Aortic smooth muscle cell (primary cell): ENCODE measurements around the gene OR52D1. TPM values are rescaled to one million over a fixed set of nuclear protein-coding genes. Genes with fewer than 3 reads are reported as not detected.

ENCODE experiments used
- total RNA-seq: library from RNA; depleted of rRNA; stranded (reverse); fragments of >200 nt; gene quantifications from 2 replicates; pipeline ENCODE4 v1.2.3, GENCODE V29; 2014

OR52D1 gene
- total RNA-seq, result not detected in 2 replicates

DNA sequence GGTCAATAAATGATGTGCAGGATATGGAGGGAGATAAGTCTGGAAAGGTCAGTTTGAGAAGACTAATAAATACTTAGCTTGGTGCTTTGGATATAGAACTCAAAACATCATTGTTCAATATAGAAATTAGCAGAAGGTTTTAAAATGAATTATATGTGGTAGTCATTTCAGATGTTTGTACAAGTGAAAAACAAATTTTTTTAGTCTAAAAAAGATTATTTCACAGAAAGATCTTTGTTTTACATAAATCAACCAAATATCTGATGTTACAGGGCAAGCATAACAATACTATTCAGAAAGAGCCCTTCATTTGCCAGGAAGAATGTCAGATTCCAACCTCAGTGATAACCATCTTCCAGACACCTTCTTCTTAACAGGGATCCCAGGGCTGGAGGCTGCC is at the start of gene OR52D1:
OR52D1 (plus strand) TSS at position 301 of the 400 bp plus-strand sequence; CDS start at position 323, 22 bp downstream.

DNA sequence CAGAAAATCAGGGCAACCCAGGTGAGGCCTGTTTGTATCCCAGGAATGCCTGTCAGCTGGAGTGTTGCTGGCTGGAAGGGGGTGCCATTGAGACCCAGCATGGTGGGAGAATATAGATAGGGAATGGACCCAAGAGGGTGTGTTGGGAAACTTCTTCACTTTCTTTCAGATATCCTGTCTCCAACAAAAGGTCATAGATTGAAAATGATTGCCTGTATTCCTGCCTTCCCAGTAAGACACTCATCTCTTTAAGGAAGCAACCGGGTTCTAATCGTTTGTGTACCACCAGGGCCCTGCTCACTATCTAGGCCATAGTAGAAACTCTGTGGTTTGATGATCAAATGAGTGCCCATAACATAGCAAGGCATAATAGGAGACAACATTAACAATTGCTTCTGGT is 47.1 kb upstream of the OR52D1 start, which contains the start of gene OR51I1:
OR51I1 (minus strand) TSS at position 101 of the 400 bp plus-strand sequence; CDS start at position 101, 0 bp downstream.

GRCh38 chr11:5449023-5449422 is 39.5 kb upstream of the OR52D1 start, which contains the start of gene OR51I2:
TSS of gene OR51I2 (plus strand) at chr11:5449323. CDS start at chr11:5453489, 4,166 bp downstream.

DNA sequence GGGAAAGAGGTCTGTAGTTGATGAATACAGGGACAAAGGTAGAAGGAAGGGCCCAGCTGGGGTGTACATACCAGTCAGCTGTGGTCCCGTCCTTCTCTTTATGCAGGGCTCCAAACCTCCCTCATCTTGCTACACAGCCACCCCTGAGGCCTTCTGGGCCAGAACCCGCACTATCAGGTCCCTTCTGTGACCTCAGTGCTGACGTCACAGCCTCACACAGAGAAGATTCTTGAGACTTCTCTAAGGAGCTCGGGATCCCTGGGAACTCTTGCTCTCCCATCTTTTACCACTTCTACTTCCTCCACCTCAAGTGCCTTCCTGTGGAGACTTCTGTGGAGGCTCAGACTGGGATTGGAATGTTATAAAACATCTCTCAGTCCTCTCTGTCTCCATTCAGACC is 21.3 kb downstream of the OR52D1 start, which contains the start of gene UBQLN3:
UBQLN3 (minus strand) TSS at position 155 of the 400 bp plus-strand sequence. CDS start 399 bp downstream, outside the sequence.

DNA sequence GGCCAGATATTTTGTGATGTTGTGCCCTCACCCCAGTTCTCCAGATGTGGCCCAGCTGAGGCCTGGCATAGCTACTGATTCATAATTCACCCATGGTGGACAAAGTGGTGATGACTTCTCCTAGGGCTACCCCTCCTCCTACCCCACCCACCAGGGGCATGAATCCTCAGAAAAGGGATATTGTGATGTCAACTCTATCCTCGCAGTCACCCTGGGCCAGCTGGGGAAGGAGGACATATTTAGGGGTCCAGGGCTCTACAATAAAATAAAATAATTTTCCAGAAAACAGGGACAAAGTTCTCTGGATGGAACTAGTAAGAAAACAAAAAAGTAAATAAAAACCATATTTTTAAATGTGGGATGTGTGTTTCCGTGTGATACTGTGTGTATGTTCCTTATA is 28.1 kb downstream of the OR52D1 start, which contains the start of gene UBQLNL:
UBQLNL (minus strand) TSS at position 101 of the 400 bp plus-strand sequence. CDS start 258 bp downstream, outside the sequence.

Other genes starting within 250 kb of the OR52D1 start
- 0.25 TPM in 1 of 2 replicates, not detected in the other for gene HBG1, start 238.8 kb upstream of the OR52D1 start, total RNA-seq
- gene HBG2, start 233.9 kb upstream of the OR52D1 start, total RNA-seq, result 0.19 TPM in 1 of 2 replicates, not detected in the other
- not detected in 2 replicates for gene HBE1, start 218.7 kb upstream of the OR52D1 start, total RNA-seq
- gene OR51B4, start 186.7 kb upstream of the OR52D1 start, total RNA-seq, result not detected in 2 replicates
- gene OR51B2, start 164.4 kb upstream of the OR52D1 start, total RNA-seq, result 0.12 TPM in 1 of 2 replicates, not detected in the other
- gene OR51B5, start 145.2 kb upstream of the OR52D1 start, total RNA-seq, result 0.19 and 0.40 TPM in 2 replicates
- not detected in 2 replicates for gene OR51B6, start 137.2 kb upstream of the OR52D1 start, total RNA-seq
- gene OR51M1, start 104.9 kb upstream of the OR52D1 start, total RNA-seq, result not detected in 2 replicates
- not detected in 2 replicates for gene OR51Q1, start 66.6 kb upstream of the OR52D1 start, total RNA-seq
- gene OR51I1, start 47.2 kb upstream of the OR52D1 start, total RNA-seq, result 0.06 TPM in 1 of 2 replicates, not detected in the other
- gene OR51I2, start 39.4 kb upstream of the OR52D1 start, total RNA-seq, result not detected in 2 replicates
- gene UBQLN3, start 21.3 kb downstream of the OR52D1 start, total RNA-seq, result 0.06 and 0.13 TPM in 2 replicates
- gene UBQLNL, start 28.0 kb downstream of the OR52D1 start, total RNA-seq, result 0.12 and 0.13 TPM in 2 replicates
- 0.66 and 0.87 TPM in 2 replicates for gene OR52H1, start 59.9 kb downstream of the OR52D1 start, total RNA-seq
- not detected in 2 replicates for gene OR52B6, start 92.2 kb downstream of the OR52D1 start, total RNA-seq
- gene TRIM6, start 108.0 kb downstream of the OR52D1 start, total RNA-seq, result 2.9 and 3.9 TPM in 2 replicates
- 16.4 and 21.3 TPM in 2 replicates for gene TRIM34, start 136.3 kb downstream of the OR52D1 start, total RNA-seq
- gene TRIM5, start 196.4 kb downstream of the OR52D1 start, total RNA-seq, result 36.5 and 55.3 TPM in 2 replicates
- 69.4 and 128 TPM in 2 replicates for gene TRIM22, start 201.1 kb downstream of the OR52D1 start, total RNA-seq
- gene OR56B1, start 247.8 kb downstream of the OR52D1 start, total RNA-seq, result 0.06 TPM in 1 of 2 replicates, not detected in the other